ENCODE results near the gene ARHGEF16.

GRCh38 chr1:3428899-3429298 lies 25.6 kb upstream of the ARHGEF16 start:
- no peak for TF ChIP-seq SP3 (tag by site-specific recombination; IDR thresholded peaks at IDR 0.05)
- no peak for TF ChIP-seq ZNF155 (tag by site-specific recombination; IDR thresholded peaks at IDR 0.05)
- no peak for TF ChIP-seq ZBTB8A (tag by site-specific recombination; IDR thresholded peaks at IDR 0.05)
- TF ChIP-seq CTCF (tag by site-specific recombination; IDR thresholded peaks at IDR 0.05), result no peak
